Adrenal gland (tissue), 12 donors: ENCODE results near the gene ARHGAP10. TPM values are rescaled to one million over a fixed set of nuclear protein-coding genes. Genes with fewer than 3 reads are reported as not detected.

Experiments
- DNase-seq, 7 donors: peaks; one replicate each; pipeline ENCODE4 v3.0.0-alpha.2; 2019 to 2020
- H3K27ac ChIP-seq, 5 donors: fragments of 200-600 bp; sonication (generic) in 4 of 5; 1 replicate in 3 of 5; 2 replicates in 2 of 5; pipeline versions ENCODE4 v1.5.1 to v1.8.0; 2016 to 2020; ENCODE audit warnings: mild to moderate bottlenecking in 1 of 5
- H3K27me3 ChIP-seq: fragments of 200-600 bp; 2 replicates; pipeline ENCODE4 v1.8.0; 2021
- H3K36me3 ChIP-seq, 2 donors: fragments of 200-600 bp; replicated peaks in 1 of 2; 1 replicate in 1 of 2; 2 replicates in 1 of 2; pipeline versions ENCODE4 v1.5.1 to v1.8.0; 2018 to 2022
- H3K4me1 ChIP-seq, 2 donors: fragments of 200-600 bp; replicated peaks in 1 of 2; 1 replicate in 1 of 2; 2 replicates in 1 of 2; pipeline versions ENCODE4 v1.5.1 to v1.8.0; 2018 to 2021
- H3K4me3 ChIP-seq, 4 donors: fragments of 200-600 bp; sonication (generic) in 3 of 4; one replicate each; pipeline ENCODE4 v1.5.1; 2016 to 2018
- H3K9me3 ChIP-seq, 3 donors: fragments of 200-600 bp; sonication (generic) in 1 of 3; replicated peaks in 1 of 3; 1 replicate in 2 of 3; 2 replicates in 1 of 3; pipeline versions ENCODE4 v1.5.1 to v1.8.0; 2016 to 2021
- CTCF ChIP-seq, 6 experiments: fragments of 450-650 bp in 4 of 6; fragments of 200-600 bp in 2 of 6; sonication (generic) in 1 of 6; IDR thresholded peaks; 1 replicate in 5 of 6; 2 replicates in 1 of 6; pipeline versions ENCODE4 v1.5.1 to v1.8.0; 2016 to 2021; ENCODE audit warnings: antibody characterized with exemption in 6 of 6, mild to moderate bottlenecking in 2 of 6, moderate library complexity in 1 of 6
- POLR2A ChIP-seq, 2 donors: fragments of 450-650 bp; IDR thresholded peaks; one replicate each; pipeline ENCODE4 v1.6.1; 2017; ENCODE audit warnings: antibody characterized with exemption in 2 of 2, mild to moderate bottlenecking in 2 of 2, moderate library complexity in 1 of 2
- WGBS, 4 donors: extraction: QIAGEN DNeasy Blood & Tissue Kit in 2 of 4; methylation state at CpG; one replicate each; pipeline versions ENCODE4 v1.1.5 to v1.1.7; 2013 to 2017; 5-methylcytosine and 5-hydroxymethylcytosine counted together
- intact Hi-C, 2 donors: fragments of 100-400 bp; cut with DNase I; formaldehyde crosslinking; loops; one replicate each; pipeline versions ENCODE4 v1.14.1 to v1.15.0; 2022 to 2023
- polyA plus RNA-seq, 3 donors: library from polyadenylated mRNA; stranded (reverse); fragments of 200-250 nt in 2 of 3; fragments of 350-450 nt in 1 of 3; fragmentation: Illumina TruSeq in 1 of 3; extraction: RNeasy Lipid Tissue Mini Kit (QIAGEN cat#74804) in 1 of 3; gene quantifications; one replicate each; pipeline ENCODE4 v1.2.3, GENCODE V29; 2013 to 2014
- total RNA-seq, 9 donors: library from RNA; depleted of rRNA in 4 of 9; stranded (reverse); fragments of >200 nt in 4 of 9; fragments of 120-200 nt in 1 of 9; fragmentation: NEBNext Ultra II Directional in 1 of 9; extraction: Animal tissue kit (Norgen Biotek cat#: 25700) in 1 of 9; gene quantifications; one replicate each; pipeline versions ENCODE4 v1.1.0 to v1.2.4, GENCODE V29; 2013 to 2023
- donor health status: healthy with polysubstance abuse.
- donor health status: Bipolar disorder and iron deficiency.
- donor health status: DM: yes; HTN: yes; CAD: no.
- donor health status: DM: no; HTN: no; CAD: no.
- donor health status: DM: no; HTN: no; CAD: no.
- donor health status: DM: yes; HTN: yes; CAD: no.

Gene ARHGAP10
- total and polyA plus RNA-seq, 12 donors, result 7.0 to 40.8 (median 22.1) TPM

GRCh38 chr4:148110169-148110568 lies 378.3 kb downstream of the ARHGAP10 start:
- H3K4me1 ChIP-seq, result no peaks in the 10 kb centered on the region
- TF ChIP-seq POLR2A (IDR thresholded peaks at IDR 0.05) (no peak), CTCF (IDR thresholded peaks at IDR 0.05) (no peak)
- WGBS, 4 donors, result 97 to 100% (median 99%) methylated on average over 3 of the region's 3 CpGs

GRCh38 chr4:148112231-148112982 lies 380.5 kb downstream of the ARHGAP10 start:
- H3K4me3 ChIP-seq, result no peak overlapping the region
- H3K27ac ChIP-seq, result no peak overlapping the region
- H3K36me3 ChIP-seq, result no peaks in the 10 kb centered on the region
- H3K27me3 ChIP-seq, result no peaks in the 10 kb centered on the region
- no peaks in the 10 kb centered on the region for H3K9me3 ChIP-seq
- no peak for DNase-seq
- TF ChIP-seq CTCF (IDR thresholded peaks at IDR 0.05) (no peak), POLR2A (IDR thresholded peaks at IDR 0.05) (no peak)
- intact Hi-C loops, result no loop called here
- peaks cover 7% of the 10 kb centered on the region in 2 donors for H3K4me1 ChIP-seq
- 77 to 92% (median 85%) methylated on average over 4 of the region's 4 CpGs for WGBS, 4 donors

More at GRCh38 chr4:148110169-148110568, 378.3 kb downstream of the ARHGAP10 start:
- DNase-seq, result no peak
- H3K27ac ChIP-seq, result no peak overlapping the region
- H3K36me3 ChIP-seq, result no peaks in the 10 kb centered on the region
- intact Hi-C loops, result no loop called here
- no peaks in the 10 kb centered on the region for H3K9me3 ChIP-seq
- H3K27me3 ChIP-seq, result no peaks in the 10 kb centered on the region
- H3K4me3 ChIP-seq, result no peak overlapping the region

GRCh38 chr4:148114436-148114835 lies 382.5 kb downstream of the ARHGAP10 start:
- no peaks in the 10 kb centered on the region for H3K9me3 ChIP-seq
- no peaks in the 10 kb centered on the region for H3K36me3 ChIP-seq
- no peak for DNase-seq
- peaks cover 7% of the 10 kb centered on the region in 2 donors for H3K4me1 ChIP-seq
- H3K27me3 ChIP-seq, result no peaks in the 10 kb centered on the region
- no peak overlapping the region for H3K4me3 ChIP-seq
- TF ChIP-seq POLR2A (IDR thresholded peaks at IDR 0.05), result no peak
- no peak for TF ChIP-seq CTCF (IDR thresholded peaks at IDR 0.05)
- intact Hi-C loops, result no loop called here
- no peak overlapping the region for H3K27ac ChIP-seq

DNA sequence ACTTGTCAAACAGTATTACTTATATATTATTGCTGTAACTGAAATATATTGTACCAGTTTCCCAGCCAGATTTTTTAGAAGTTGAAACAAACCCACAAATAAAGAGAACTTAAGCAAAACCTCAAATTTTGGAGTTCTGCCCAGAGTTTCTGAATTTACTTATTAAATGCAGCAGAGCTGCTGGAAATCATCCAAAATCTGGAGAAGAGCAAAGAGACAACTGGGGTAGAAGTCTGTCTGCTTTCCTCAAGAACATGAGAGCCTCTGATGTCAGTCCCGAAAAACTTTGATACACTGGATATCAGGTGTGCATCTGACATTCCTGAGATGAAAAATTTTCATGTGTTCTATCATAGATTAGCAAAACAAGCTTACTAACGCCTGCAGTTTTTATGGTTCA lies 384.4 kb downstream of the ARHGAP10 start:
- H3K36me3 ChIP-seq, result no peaks in the 10 kb centered on the region
- TF ChIP-seq POLR2A (IDR thresholded peaks at IDR 0.05) (no peak), CTCF (IDR thresholded peaks at IDR 0.05) (no peak)

More for the DNA sequence above, 384.4 kb downstream of the ARHGAP10 start:
- Histone ChIP-seq H3K27ac (no peak overlapping the region), H3K27me3 (no peaks in the 10 kb centered on the region), H3K9me3 (no peaks in the 10 kb centered on the region), H3K4me3 (no peak overlapping the region), H3K4me1 (peaks cover 7% of the 10 kb centered on the region in 2 donors)
- peak in 1 of 7 donors; percentile 30 for DNase-seq
- 46 to 65% (median 51%) methylated on average over 2 of the region's 2 CpGs for WGBS, 4 donors
- intact Hi-C loops, result no loop called here
